GM12878 (cell line): ENCODE results near the gene STK16. TPM values are rescaled to one million over a fixed set of nuclear protein-coding genes. Genes with fewer than 3 reads are reported as not detected.

Source experiments
- ATAC-seq: fragments of 200-7000 bp; cut with Tn5 transposase; 3 replicates; pipeline ENCODE4 v1.9.1; 2020; ENCODE audit warnings: mild to moderate bottlenecking, moderate library complexity
- BruUV-seq: library from RNA; stranded (reverse); fragments of 400-500 nt; replicated peaks from 2 replicates; lab custom pipeline; 2021; lab: Mats Ljungman, UMichigan
- CTCF ChIA-PET: fragments of 300-600 bp; sonication (Branson Sonifier 250); formaldehyde crosslinking; extraction: SDS; loops from one replicate; lab custom pipeline; 2021; ENCODE audit warnings: inconsistent platforms; lab: Yijun Ruan, JAX
- POLR2A ChIA-PET: fragments of 350-600 bp; formaldehyde crosslinking; extraction: SDS; loops from one replicate; lab custom pipeline; 2021; ENCODE audit warnings: inconsistent platforms; lab: Charles Lee
- RAD21 ChIA-PET: fragments of 300-600 bp; sonication (Branson Sonifier 250); formaldehyde crosslinking; loops from one replicate; lab custom pipeline; 2023; ENCODE audit warnings: antibody characterized with exemption; ENCODE audit not compliant: unreplicated experiment; lab: Charles Lee
- SMC1A ChIA-PET: fragments of 300-600 bp; sonication (Branson Sonifier 250); formaldehyde crosslinking; loops from one replicate; lab custom pipeline; 2023; ENCODE audit not compliant: unreplicated experiment, uncharacterized antibody; lab: Charles Lee
- DNase-seq: peaks from one replicate; pipeline ENCODE4 v3.0.0-alpha.2; 2011; ENCODE audit warnings: low read depth, low spot score
- FAIRE-seq: peaks from 3 replicates; lab custom pipeline; 2011; peaks lifted over from hg19 to GRCh38; lab: Jason Lieb, UNC
- H2AFZ ChIP-seq: 2 replicates; pipeline ENCODE4 v1.6.0; 2011; ENCODE audit warnings: low read depth, low read length, control low read depth; ENCODE audit not compliant: control insufficient read depth
- H3K27ac ChIP-seq: 2 replicates; pipeline ENCODE4 v1.5.1; 2011; ENCODE audit warnings: control low read depth; ENCODE audit not compliant: control insufficient read depth, insufficient read depth
- H3K27me3 ChIP-seq, 2 experiments: replicated peaks in 1 of 2; 2 replicates each; pipeline versions ENCODE4 v1.6.0 to v1.6.1; 2011; ENCODE audit warnings: low read length in 1 of 2; ENCODE audit not compliant: control insufficient read depth in 2 of 2, insufficient read depth in 2 of 2
- H3K36me3 ChIP-seq, 2 experiments: 2 replicates each; pipeline ENCODE4 v1.5.1; 2011; ENCODE audit warnings: low read length in 1 of 2; ENCODE audit not compliant: control insufficient read depth in 2 of 2, insufficient read depth in 2 of 2
- H3K4me1 ChIP-seq: 2 replicates; pipeline ENCODE4 v1.6.1; 2011; ENCODE audit warnings: mild to moderate bottlenecking, low read length, moderate library complexity, mixed read lengths; ENCODE audit not compliant: control insufficient read depth, insufficient read depth
- H3K4me2 ChIP-seq: 2 replicates; pipeline ENCODE4 v1.6.0; 2011; ENCODE audit warnings: control low read depth; ENCODE audit not compliant: control insufficient read depth, insufficient read depth
- H3K4me3 ChIP-seq: fragments of 200-600 bp; sonication (generic); 2 replicates; pipeline ENCODE4 v1.5.1; 2016
- H3K79me2 ChIP-seq: 2 replicates; pipeline ENCODE4 v1.6.0; 2011; ENCODE audit warnings: low read length; ENCODE audit not compliant: control insufficient read depth, insufficient read depth
- H3K9ac ChIP-seq: 2 replicates; pipeline ENCODE4 v1.8.0; 2011; ENCODE audit warnings: low read length, control low read depth, mixed read lengths; ENCODE audit not compliant: control insufficient read depth, insufficient read depth
- H3K9me3 ChIP-seq: replicated peaks from 3 replicates; pipeline ENCODE4 v1.5.1; 2011; ENCODE audit warnings: mild to moderate bottlenecking, low read length; ENCODE audit not compliant: control insufficient read depth, insufficient read depth
- H4K20me1 ChIP-seq: 2 replicates; pipeline ENCODE4 v1.6.0; 2011; ENCODE audit not compliant: control insufficient read depth, insufficient read depth
- ATF3 ChIP-seq: IDR thresholded peaks from 2 replicates; pipeline ENCODE4 v1.6.1; 2011; ENCODE audit warnings: low read depth, mild to moderate bottlenecking, low read length, moderate library complexity, borderline replicate concordance; ENCODE audit errors: extremely low read depth
- BCLAF1 ChIP-seq: fragments of 450-650 bp; IDR thresholded peaks from 2 replicates; pipeline ENCODE4 v1.6.1; 2017; ENCODE audit warnings: antibody characterized with exemption, mild to moderate bottlenecking, moderate library complexity
- BHLHE40 ChIP-seq, 2 experiments: fragments of 450-650 bp in 1 of 2; IDR thresholded peaks; 2 replicates each; pipeline ENCODE4 v1.6.1; 2011 to 2017; ENCODE audit warnings: low read depth in 2 of 2, borderline replicate concordance in 1 of 2, improper control_type of control experiment in 1 of 2, low read length in 1 of 2, mild to moderate bottlenecking in 1 of 2
- BRCA1 ChIP-seq: IDR thresholded peaks from 2 replicates; pipeline ENCODE4 v1.6.1; 2011; ENCODE audit warnings: low read depth, low read length, improper control_type of control experiment
- CBX3 ChIP-seq: fragments of 200-600 bp; sonication (generic); IDR thresholded peaks from 2 replicates; pipeline ENCODE4 v1.6.1; 2016; ENCODE audit warnings: low read depth, borderline replicate concordance
- CREM ChIP-seq: IDR thresholded peaks from 2 replicates; pipeline ENCODE4 v1.6.1; 2014; ENCODE audit warnings: antibody characterized with exemption, low read depth
- FOS ChIP-seq: IDR thresholded peaks from 3 replicates; pipeline ENCODE4 v1.6.1; 2011; ENCODE audit warnings: borderline replicate concordance; ENCODE audit not compliant: insufficient read length; ENCODE audit errors: extremely low read depth
- KLF5 ChIP-seq: fragments of 450-650 bp; IDR thresholded peaks from 2 replicates; pipeline ENCODE4 v1.6.1; 2014; ENCODE audit warnings: mild to moderate bottlenecking; ENCODE audit not compliant: partially characterized antibody
- NFXL1 ChIP-seq: fragments of 450-650 bp; IDR thresholded peaks from 2 replicates; pipeline ENCODE4 v1.6.1; 2017; ENCODE audit warnings: antibody characterized with exemption, mild to moderate bottlenecking, borderline replicate concordance
- NR2C1 ChIP-seq: fragments of 450-650 bp; IDR thresholded peaks from 2 replicates; pipeline ENCODE4 v1.6.1; 2017; ENCODE audit warnings: antibody characterized with exemption, mild to moderate bottlenecking, moderate library complexity
- PAX5 ChIP-seq: IDR thresholded peaks from 2 replicates; pipeline ENCODE4 v1.6.1; 2011; ENCODE audit warnings: low read depth, low read length, borderline replicate concordance
- ZBTB4 ChIP-seq: fragments of 450-650 bp; formaldehyde crosslinking; IDR thresholded peaks from 2 replicates; pipeline ENCODE4 v1.4.0; 2022; ENCODE audit warnings: mild to moderate bottlenecking, moderate library complexity
- ZNF217 ChIP-seq: fragments of 450-650 bp; IDR thresholded peaks from 2 replicates; pipeline ENCODE4 v1.6.1; 2017; ENCODE audit warnings: antibody characterized with exemption, mild to moderate bottlenecking
- ZNF24 ChIP-seq: fragments of 450-650 bp; IDR thresholded peaks from 2 replicates; pipeline ENCODE4 v1.6.1; 2017; ENCODE audit warnings: antibody characterized with exemption, mild to moderate bottlenecking
- ZZZ3 ChIP-seq: IDR thresholded peaks from 2 replicates; pipeline ENCODE4 v1.6.1; 2011; ENCODE audit warnings: low read depth; ENCODE audit not compliant: control insufficient read depth, insufficient read length
- WGBS: methylation state at CpG from one replicate; pipeline ENCODE4 v1.1.6; 2016; ENCODE audit warnings: low lambda C conversion rate; ENCODE audit not compliant: insufficient replicate concordance, insufficient coverage; ENCODE audit errors: missing lambda C conversion rate; 5-methylcytosine and 5-hydroxymethylcytosine counted together
- in situ Hi-C: fragments of 300-500 bp; cut with MboI; formaldehyde crosslinking; loops from 9 replicates; pipeline ENCODE4 v1.14.3; 2018; ENCODE audit warnings: mixed read lengths
- intact Hi-C: fragments of 100-400 bp; cut with micrococcal nuclease; formaldehyde crosslinking; loops from one replicate; pipeline ENCODE4 v1.14.2; 2022; ENCODE audit not compliant: unreplicated experiment
- polyA plus RNA-seq, 11 experiments: library from polyadenylated mRNA; depleted of rRNA in 4 of 11; unstranded in 6 of 11; stranded (reverse) in 5 of 11; fragments of >200 nt; fragmentation: Nextera tagmentation in 4 of 11; fragmentation: Illumina TruSeq in 1 of 11; extraction: Ambion mirVana in 4 of 11; extraction: Trizol in 1 of 11; gene quantifications; 1 replicate in 1 of 11; 2 replicates in 10 of 11; pipeline versions ENCODE4 v1.2.1 to v1.2.3, GENCODE V29; 2011 to 2016; ENCODE audit warnings: inconsistent platforms in 2 of 11, missing spikeins in 2 of 11, low read depth in 1 of 11
- total RNA-seq, 4 experiments: library from RNA; depleted of rRNA in 3 of 4; stranded (reverse); fragments of >200 nt in 3 of 4; fragmentation: Illumina TruSeq in 1 of 4; extraction: Trizol in 1 of 4; gene quantifications; 2 replicates each; pipeline versions ENCODE4 v1.2.1 to v1.2.3, GENCODE V29; 2013 to 2021

The STK16 gene
- total and polyA plus RNA-seq, 10 of the 15 experiments (the other 5 are each of a cell fraction or from before 2014, with no cell fraction given) = 4.3 to 50.1 (median 17.9) TPM

GRCh38 chr2:219277703-219278654 lies 32.7 kb downstream of the STK16 start:
- RAD21 ChIA-PET = interaction anchor here (0.6 to 5.9 kb wide), 14 partner anchors 11 to 384 kb away, joined by 3 to 78 read pairs (median 4); partner anchors contain the start of genes ABCB6, CNPPD1, GLB1L and STK16
- Histone ChIP-seq H3K27me3 (no peaks in the 10 kb centered on the region), H3K4me1 (peaks cover 26% of the 10 kb centered on the region), H3K36me3 (no peaks in the 10 kb centered on the region; a peak in 1 of 4 replicates), H3K27ac (peak overlapping the region; percentile 90), H3K4me2 (peak overlapping the region; percentile 95), H3K79me2 (peaks cover 6% of the 10 kb centered on the region), H3K9ac (peak overlapping the region; percentile 72), H4K20me1 (no peaks in the 10 kb centered on the region), H3K4me3 (peak overlapping the region; percentile 71; the same call in 1 of the 2 replicates), H3K9me3 (no peaks in the 10 kb centered on the region), H2AFZ (peak overlapping the region; percentile 98)
- ATAC-seq = peak; percentile 52
- SMC1A ChIA-PET = interaction anchor here (0.6 to 8.8 kb wide), 11 partner anchors 9 to 146 kb away, joined by 3 to 98 read pairs (median 4); partner anchors contain the start of genes CNPPD1, GLB1L, STK16 and TUBA4A
- intact Hi-C loops = loop anchor here (5.0 kb wide), 3 partner anchors 71 to 319 kb away; partner anchors contain the start of genes CNPPD1, RETREG2, STK11IP and ZFAND2B
- CTCF ChIA-PET = interaction anchor here (0.7 to 13.5 kb wide), 21 partner anchors 8 to 248 kb away, joined by 3 to 257 read pairs (median 9); partner anchors contain the start of genes ANKZF1, ATG9A, CNPPD1 and DNPEP
- BruUV-seq = TSS peak; percentile 70
- peak; percentile 39 for DNase-seq
- 3% methylated on average over 25 of the region's 25 CpGs for WGBS
- in situ Hi-C loops = no loop called here
- peak; percentile 94 for FAIRE-seq
- POLR2A ChIA-PET = interaction anchor here (0.6 to 7.0 kb wide), 11 partner anchors 8 to 384 kb away, joined by 3 to 160 read pairs (median 10); partner anchors contain the start of genes ANKZF1, ATG9A, CNPPD1 and DNPEP
- TF ChIP-seq CREM (no peak), BHLHE40 (IDR thresholded peaks at IDR 0.05; ENCODE audit: borderline replicate concordance in 1 of 2, low read depth in 2 of 2, low read length in 1 of 2) (peak; percentile 50 to 59; a peak in 3 of 4 replicates), KLF5 (peak; percentile 54), BCLAF1 (no peak), NR2C1 (no peak), ZZZ3 (no peak), BRCA1 (no peak), CBX3 (no peak), ATF3 (no peak), ZNF217 (no peak), ZNF24 (no peak), FOS (no peak), PAX5 (no peak), ZBTB4 (CRISPR knock-in tag) (no peak), NFXL1 (no peak)
